Activated gamma-delta T cell (primary cell): Measurements from ENCODE around the gene UGT1A9.

ENCODE experiments used
- DNase-seq: peaks from one replicate; lab custom pipeline; 2025; lab: John Stamatoyannopoulos, UW

UGT1A9 gene

GRCh38 chr2:233758849-233759248 is 87.2 kb downstream of the UGT1A9 start:
- DNase-seq, result no peak

- no peak for DNase-seq
Observed at GRCh38 chr2:233760043-233760442, 88.3 kb downstream of the UGT1A9 start, which contains the start of gene UGT1A1. TSS of gene UGT1A1 (plus strand) at chr2:233760270. CDS start at chr2:233760288, 18 bp downstream.

- DNase-seq, result no peak
Observed at GRCh38 chr2:233761040-233761769, 89.5 kb downstream of the UGT1A9 start.

DNA sequence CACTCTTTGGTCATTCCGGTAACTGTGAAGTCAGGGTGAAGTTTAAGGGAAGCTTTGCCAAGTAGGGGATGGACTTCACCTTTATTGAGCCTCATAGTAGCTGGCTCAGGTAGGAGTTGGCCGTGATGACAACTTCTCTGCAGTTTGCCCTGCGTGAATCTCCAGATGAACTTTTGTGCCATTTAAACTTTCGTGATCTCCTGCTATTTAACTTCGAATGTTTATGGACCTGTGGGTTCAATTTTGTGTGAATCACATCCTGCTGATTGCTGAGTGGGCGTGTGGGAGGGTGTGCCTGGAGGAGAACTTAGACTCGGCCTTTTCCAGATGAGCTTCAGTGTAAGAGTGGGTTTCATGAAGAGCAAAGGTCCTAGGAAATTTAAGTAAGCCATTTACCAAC is 92.6 kb downstream of the UGT1A9 start:
- no peak for DNase-seq

- no peak for DNase-seq
Observed at GRCh38 chr2:233764761-233765160, 93.1 kb downstream of the UGT1A9 start.

- DNase-seq, result no peak
Observed at GRCh38 chr2:233766416-233766815, 94.7 kb downstream of the UGT1A9 start.

DNA sequence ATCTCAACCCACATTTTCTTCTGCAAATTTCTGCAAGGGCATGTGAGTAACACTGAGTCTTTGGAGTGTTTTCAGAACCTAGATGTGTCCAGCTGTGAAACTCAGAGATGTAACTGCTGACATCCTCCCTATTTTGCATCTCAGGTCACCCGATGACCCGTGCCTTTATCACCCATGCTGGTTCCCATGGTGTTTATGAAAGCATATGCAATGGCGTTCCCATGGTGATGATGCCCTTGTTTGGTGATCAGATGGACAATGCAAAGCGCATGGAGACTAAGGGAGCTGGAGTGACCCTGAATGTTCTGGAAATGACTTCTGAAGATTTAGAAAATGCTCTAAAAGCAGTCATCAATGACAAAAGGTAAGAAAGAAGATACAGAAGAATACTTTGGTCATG is 96.4 kb downstream of the UGT1A9 start:
- no peak for DNase-seq

DNA sequence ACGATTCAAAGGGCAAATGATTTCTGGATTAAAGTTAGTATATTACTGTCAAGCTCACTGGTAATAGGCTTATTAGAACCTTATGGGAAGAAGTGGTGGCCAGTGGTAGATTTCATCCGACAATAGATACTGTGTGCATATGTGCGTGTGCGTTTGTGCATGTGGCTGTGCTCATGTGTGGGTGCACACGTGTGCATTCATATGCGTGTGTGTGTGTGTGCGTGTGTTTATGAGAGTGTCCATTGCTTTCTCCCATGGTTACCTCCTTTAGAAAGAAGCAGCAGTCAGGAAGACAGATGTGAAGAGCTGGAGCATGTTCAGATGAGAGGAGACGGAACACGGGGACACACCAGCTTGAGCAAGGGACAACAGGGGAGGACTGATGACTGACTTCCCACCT is 97.6 kb downstream of the UGT1A9 start:
- no peak for DNase-seq

DNA sequence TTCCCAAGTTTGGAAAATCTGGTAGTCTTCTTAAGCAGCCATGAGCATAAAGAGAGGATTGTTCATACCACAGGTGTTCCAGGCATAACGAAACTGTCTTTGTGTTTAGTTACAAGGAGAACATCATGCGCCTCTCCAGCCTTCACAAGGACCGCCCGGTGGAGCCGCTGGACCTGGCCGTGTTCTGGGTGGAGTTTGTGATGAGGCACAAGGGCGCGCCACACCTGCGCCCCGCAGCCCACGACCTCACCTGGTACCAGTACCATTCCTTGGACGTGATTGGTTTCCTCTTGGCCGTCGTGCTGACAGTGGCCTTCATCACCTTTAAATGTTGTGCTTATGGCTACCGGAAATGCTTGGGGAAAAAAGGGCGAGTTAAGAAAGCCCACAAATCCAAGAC is 100.5 kb downstream of the UGT1A9 start:
- no peak for DNase-seq

DNA sequence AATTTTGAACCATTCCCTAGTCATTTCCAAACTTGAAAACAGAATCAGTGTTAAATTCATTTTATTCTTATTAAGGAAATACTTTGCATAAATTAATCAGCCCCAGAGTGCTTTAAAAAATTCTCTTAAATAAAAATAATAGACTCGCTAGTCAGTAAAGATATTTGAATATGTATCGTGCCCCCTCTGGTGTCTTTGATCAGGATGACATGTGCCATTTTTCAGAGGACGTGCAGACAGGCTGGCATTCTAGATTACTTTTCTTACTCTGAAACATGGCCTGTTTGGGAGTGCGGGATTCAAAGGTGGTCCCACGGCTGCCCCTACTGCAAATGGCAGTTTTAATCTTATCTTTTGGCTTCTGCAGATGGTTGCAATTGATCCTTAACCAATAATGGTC is 100.9 kb downstream of the UGT1A9 start:
- DNase-seq, result no peak

DNA sequence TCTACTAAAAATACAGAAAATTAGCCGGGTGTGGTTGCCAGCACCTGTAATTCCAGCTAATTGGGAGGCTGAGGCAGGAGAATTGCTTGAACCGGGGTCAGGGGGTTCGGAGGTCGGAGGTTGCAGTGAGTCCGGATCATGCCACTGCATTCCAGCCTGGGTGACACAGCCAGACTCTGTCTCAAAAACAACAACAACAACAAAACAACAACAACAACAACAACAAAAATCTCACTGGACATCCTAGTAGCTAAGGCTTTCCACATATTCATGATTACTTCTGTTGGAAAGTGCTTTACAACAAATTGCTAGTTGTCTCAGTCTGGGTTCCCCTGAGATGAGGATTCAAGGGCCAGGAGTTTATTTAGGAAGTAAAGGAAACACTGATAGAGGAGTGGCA is 102.2 kb downstream of the UGT1A9 start:
- no peak for DNase-seq

- no peak for DNase-seq
Observed at GRCh38 chr2:233775414-233775813, 103.7 kb downstream of the UGT1A9 start.

GRCh38 chr2:233778030-233778429 is 106.3 kb downstream of the UGT1A9 start, which contains the start of gene MROH2A:
TSS of gene MROH2A (plus strand) at chr2:233778330. CDS start at chr2:233779359, 1,029 bp downstream.
- DNase-seq, result no peak

- DNase-seq, result no peak
Observed at GRCh38 chr2:233779722-233780121, 108.0 kb downstream of the UGT1A9 start.

DNA sequence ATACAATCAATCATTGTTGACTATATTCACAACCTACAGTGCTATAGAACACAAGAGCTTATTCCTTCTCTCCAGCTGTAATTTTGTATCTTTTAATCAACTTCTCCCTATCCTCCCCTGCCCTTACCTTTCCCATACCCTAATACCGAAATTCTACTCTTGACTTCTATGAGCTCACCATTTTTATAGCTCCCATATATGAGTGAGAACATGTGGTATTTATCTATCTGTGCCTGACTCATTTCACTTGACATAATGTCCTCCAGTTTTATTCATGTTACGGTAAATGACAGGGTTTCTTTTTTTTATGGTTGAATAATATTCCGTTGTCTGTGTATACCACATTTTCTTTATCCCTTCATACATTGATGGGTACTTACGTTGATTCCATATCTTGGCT is 109.1 kb downstream of the UGT1A9 start:
- no peak for DNase-seq

DNA sequence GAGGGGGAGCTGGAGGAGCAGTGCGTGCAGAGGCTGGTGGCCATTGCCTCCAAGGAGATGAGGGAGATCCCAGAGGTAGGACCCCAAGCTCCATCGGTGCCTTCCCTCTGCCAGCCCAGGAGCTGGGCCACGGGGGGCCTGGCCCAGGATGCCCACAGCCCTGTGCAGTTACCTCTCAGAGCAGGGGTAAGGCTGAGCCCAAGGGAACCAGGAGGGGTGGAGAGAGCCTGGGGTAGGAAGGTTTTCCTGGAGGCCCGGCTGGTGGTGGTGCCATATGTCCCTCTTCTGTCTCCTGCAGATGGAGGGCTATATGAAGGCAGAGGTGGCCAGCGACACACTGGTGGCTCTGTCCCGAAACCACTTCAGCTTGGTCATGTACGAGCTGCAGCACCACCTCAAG is 117.9 kb downstream of the UGT1A9 start:
- no peak for DNase-seq

GRCh38 chr2:233791151-233791882 is 119.6 kb downstream of the UGT1A9 start:
- DNase-seq, result no peak

DNA sequence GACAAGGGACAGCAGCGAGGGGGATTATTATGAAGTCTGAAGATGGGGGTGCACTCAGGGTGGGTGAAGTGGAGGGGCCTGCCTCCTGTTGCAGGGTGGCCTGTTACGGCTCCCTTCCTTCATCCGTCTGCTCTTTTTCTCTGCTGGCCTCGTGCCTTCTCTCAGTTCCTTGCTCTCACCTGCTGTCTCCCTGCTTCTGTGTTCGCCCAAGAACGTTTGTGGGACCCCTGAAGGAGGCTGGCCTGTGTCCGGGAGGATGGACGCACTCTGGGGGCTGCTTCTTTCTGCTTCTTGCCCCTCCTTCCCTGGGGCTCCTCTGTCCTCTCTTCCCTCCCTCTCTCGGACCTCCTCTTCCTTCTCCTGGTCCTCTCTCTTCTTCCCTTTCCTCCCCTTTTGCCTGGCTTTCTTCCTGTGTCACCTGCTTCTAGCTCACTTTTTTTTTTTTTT is 120.2 kb downstream of the UGT1A9 start:
- no peak for DNase-seq

- no peak for DNase-seq
Observed at GRCh38 chr2:233792720-233793119, 121.0 kb downstream of the UGT1A9 start.

GRCh38 chr2:233793465-233794127 is 121.9 kb downstream of the UGT1A9 start:
- no peak for DNase-seq

DNA sequence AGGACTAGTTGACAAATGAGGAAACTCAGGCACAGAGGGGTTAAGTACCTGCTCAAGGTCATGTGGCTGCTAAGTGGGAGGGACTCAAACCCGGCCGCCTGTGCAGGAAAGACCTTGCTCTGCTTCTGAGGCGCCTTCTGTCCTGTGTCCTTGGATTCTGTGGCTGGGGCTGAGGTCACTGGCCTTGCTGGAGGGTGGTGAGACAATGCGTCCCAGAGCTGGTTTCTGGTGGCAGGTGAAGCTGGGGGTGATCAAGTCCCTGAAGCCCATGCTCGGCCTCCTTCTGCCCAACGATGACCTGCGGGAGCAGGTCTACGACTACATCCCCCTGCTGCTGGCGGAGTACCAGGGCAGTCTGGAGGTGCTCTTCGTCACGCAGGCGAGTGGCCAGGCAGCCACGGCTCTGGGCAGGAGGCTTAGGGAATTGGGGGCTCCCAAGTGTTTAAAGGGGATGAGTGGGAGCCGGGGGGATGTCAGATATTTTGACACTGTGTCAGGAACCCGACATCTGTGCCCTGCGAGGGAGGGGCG is 122.5 kb downstream of the UGT1A9 start:
- no peak for DNase-seq

DNA sequence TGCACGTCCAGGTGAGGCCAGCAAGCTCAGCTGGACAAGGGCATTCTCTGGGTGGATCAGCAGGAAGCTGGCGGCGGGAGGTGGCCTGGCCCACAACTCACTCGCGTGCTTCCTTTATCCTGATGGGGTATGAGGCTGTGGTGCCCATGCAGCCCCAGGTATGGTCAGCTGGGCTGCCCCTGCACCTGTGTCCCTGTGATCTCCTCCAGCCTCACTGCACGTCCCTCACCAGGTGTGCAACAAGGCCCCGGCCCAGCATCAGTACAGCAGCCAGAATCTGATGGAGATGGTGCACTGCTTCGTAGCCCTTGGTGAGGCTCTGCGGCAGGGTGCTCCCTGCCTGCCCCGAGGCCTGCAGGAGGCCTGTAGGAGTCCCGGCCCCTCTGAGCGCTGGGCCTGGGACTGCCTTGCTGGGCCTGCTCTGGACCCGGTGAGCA is 124.1 kb downstream of the UGT1A9 start:
- no peak for DNase-seq
